Neural cell (in vitro differentiated cells): ENCODE results near the gene PATL2. TPM values are rescaled to one million over a fixed set of nuclear protein-coding genes. Genes with fewer than 3 reads are reported as not detected.

Experiments
- H2AFZ ChIP-seq: fragments of 200-600, 300-800 bp; sonication (generic), shearing (Covaris generic); 2 replicates; pipeline ENCODE4 v1.6.0; 2014; ENCODE audit warnings: low read depth, mild to moderate bottlenecking, antibody characterized with exemption, low read length, moderate library complexity
- H3F3A ChIP-seq: fragments of 200-600 bp; shearing (Covaris generic); 2 replicates; pipeline ENCODE4 v1.6.1; 2016; ENCODE audit warnings: mild to moderate bottlenecking, moderate library complexity, mixed read lengths, antibody characterized with exemption, low read length; ENCODE audit not compliant: insufficient read depth, poor library complexity, severe bottlenecking
- H3K27ac ChIP-seq: fragments of 200-600, 300-800 bp; sonication (generic), shearing (Covaris generic); 2 replicates; pipeline ENCODE4 v1.5.1; 2014; ENCODE audit warnings: mild to moderate bottlenecking, low read length, moderate library complexity
- H3K27me3 ChIP-seq: fragments of 300-800, 200-600 bp; sonication (generic), shearing (Covaris generic); 2 replicates; pipeline ENCODE4 v1.6.0; 2014; ENCODE audit warnings: mild to moderate bottlenecking, low read depth, low read length, moderate library complexity; ENCODE audit not compliant: insufficient read depth
- H3K36me3 ChIP-seq: fragments of 300-800, 200-600 bp; sonication (generic), shearing (Covaris generic); 2 replicates; pipeline ENCODE4 v1.5.1; 2014; ENCODE audit warnings: mild to moderate bottlenecking, antibody characterized with exemption, low read length, moderate library complexity; ENCODE audit not compliant: insufficient read depth
- H3K4me2 ChIP-seq: fragments of 300-800, 200-600 bp; sonication (generic), shearing (Covaris generic); 2 replicates; pipeline ENCODE4 v1.6.0; 2014; ENCODE audit warnings: mild to moderate bottlenecking, low read length
- H3K4me3 ChIP-seq: fragments of 300-800, 200-600 bp; sonication (generic), shearing (Covaris generic); 2 replicates; pipeline ENCODE4 v1.5.1; 2014; ENCODE audit warnings: mild to moderate bottlenecking, low read length, moderate library complexity
- H3K79me2 ChIP-seq: fragments of 200-600 bp; shearing (Covaris generic); replicated peaks from 2 replicates; pipeline ENCODE4 v1.6.0; 2014; ENCODE audit warnings: mild to moderate bottlenecking, low read length, moderate library complexity; ENCODE audit not compliant: insufficient read depth
- H3K9ac ChIP-seq: fragments of 300-800, 200-600 bp; sonication (generic), shearing (Covaris generic); 2 replicates; pipeline ENCODE4 v1.6.1; 2016; ENCODE audit warnings: mild to moderate bottlenecking, low read length, mixed read lengths
- H3K9me2 ChIP-seq: fragments of 200-600 bp; shearing (Covaris generic); 2 replicates; pipeline ENCODE4 v1.6.1; 2016; ENCODE audit warnings: mild to moderate bottlenecking, low read length, mixed read lengths; ENCODE audit not compliant: insufficient read depth
- H3K9me3 ChIP-seq: fragments of 200-600, 300-800 bp; sonication (generic), shearing (Covaris generic); 2 replicates; pipeline ENCODE4 v1.6.1; 2016; ENCODE audit warnings: mild to moderate bottlenecking, mixed run types, low read length, moderate library complexity, mixed read lengths
- H4K20me1 ChIP-seq: fragments of 200-600 bp; shearing (Covaris generic); 2 replicates; pipeline ENCODE4 v1.6.1; 2016; ENCODE audit warnings: mild to moderate bottlenecking, mixed run types; ENCODE audit not compliant: insufficient read depth
- CTCF ChIP-seq: fragments of 450-650 bp; IDR thresholded peaks from 2 replicates; pipeline ENCODE4 v1.5.1; 2014; ENCODE audit warnings: antibody characterized with exemption, mild to moderate bottlenecking, moderate library complexity; ENCODE audit not compliant: poor library complexity, severe bottlenecking
- EP300 ChIP-seq: fragments of 450-650 bp; conservative IDR thresholded peaks from 2 replicates; pipeline ENCODE4 v1.6.1; 2014; ENCODE audit warnings: antibody characterized with exemption, mild to moderate bottlenecking, moderate library complexity; ENCODE audit not compliant: poor library complexity, severe bottlenecking
- EZH2 ChIP-seq: fragments of 200-600, 300-800 bp; shearing (Covaris generic), sonication (generic); IDR thresholded peaks from 2 replicates; pipeline ENCODE4 v1.6.1; 2014; ENCODE audit warnings: antibody characterized with exemption, low read length, borderline replicate concordance, mild to moderate bottlenecking; ENCODE audit not compliant: insufficient read depth, poor library complexity, severe bottlenecking
- MXI1 ChIP-seq: fragments of 450-650 bp; conservative IDR thresholded peaks from 2 replicates; pipeline ENCODE4 v1.6.1; 2014; ENCODE audit warnings: antibody characterized with exemption, mild to moderate bottlenecking; ENCODE audit not compliant: poor library complexity, severe bottlenecking
- POLR2AphosphoS5 ChIP-seq: IDR thresholded peaks from 2 replicates; pipeline ENCODE4 v1.6.1; 2012
- RAD21 ChIP-seq: fragments of 450-650 bp; conservative IDR thresholded peaks from 2 replicates; pipeline ENCODE4 v1.6.1; 2014; ENCODE audit warnings: antibody characterized with exemption, mild to moderate bottlenecking, moderate library complexity
- REST ChIP-seq: IDR thresholded peaks from 2 replicates; pipeline ENCODE4 v1.6.1; 2012; ENCODE audit warnings: borderline replicate concordance
- SMC3 ChIP-seq: fragments of 450-650 bp; conservative IDR thresholded peaks from 2 replicates; pipeline ENCODE4 v1.6.1; 2014; ENCODE audit warnings: antibody characterized with exemption, mild to moderate bottlenecking, moderate library complexity; ENCODE audit not compliant: poor library complexity
- TAF1 ChIP-seq: IDR thresholded peaks from 2 replicates; pipeline ENCODE4 v1.6.1; 2012; ENCODE audit warnings: low read depth
- polyA plus RNA-seq: library from polyadenylated mRNA; depleted of rRNA; stranded (reverse); fragments of >200 nt; gene quantifications from 2 replicates; pipeline ENCODE4 v1.2.3, GENCODE V29; 2014

Gene PATL2
- polyA plus RNA-seq, 1 donor from 2014 or later = not detected

- peaks cover 11% of the 10 kb centered on the region for H3K79me2 ChIP-seq
- no peaks in the 10 kb centered on the region for H4K20me1 ChIP-seq
- TF ChIP-seq CTCF (no peak), REST (no peak), MXI1 (no peak), EZH2 (no peak), POLR2AphosphoS5 (no peak), TAF1 (no peak), RAD21 (no peak), EP300 (no peak), SMC3 (no peak)
- H3K4me2 ChIP-seq = no peak overlapping the region
- H3K9me3 ChIP-seq = no peaks in the 10 kb centered on the region
- H3K27ac ChIP-seq = peak overlapping the region; percentile 84
- no peak overlapping the region for H3K4me3 ChIP-seq
- no peak overlapping the region for H3K9ac ChIP-seq
- H3F3A ChIP-seq = no peaks in the 10 kb centered on the region
- no peak overlapping the region for H2AFZ ChIP-seq
- no peaks in the 10 kb centered on the region for H3K36me3 ChIP-seq
- H3K9me2 ChIP-seq = no peaks in the 10 kb centered on the region
- no peaks in the 10 kb centered on the region for H3K27me3 ChIP-seq
Measured at GRCh38 chr15:44727485-44728231, 16.5 kb upstream of the PATL2 start.

GRCh38 chr15:44726568-44727484 lies 15.7 kb upstream of the PATL2 start:
- no peak overlapping the region for H3K27ac ChIP-seq

More at GRCh38 chr15:44726568-44727484, 15.7 kb upstream of the PATL2 start:
- no peaks in the 10 kb centered on the region for H3K36me3 ChIP-seq
- no peaks in the 10 kb centered on the region for H4K20me1 ChIP-seq
- TF ChIP-seq POLR2AphosphoS5 (no peak), EZH2 (no peak), CTCF (no peak), MXI1 (no peak), EP300 (no peak), RAD21 (no peak), REST (no peak), TAF1 (no peak), SMC3 (no peak)
- H3K4me3 ChIP-seq = no peak overlapping the region
- H3K9me2 ChIP-seq = no peaks in the 10 kb centered on the region
- no peak overlapping the region for H3K4me2 ChIP-seq
- no peak overlapping the region for H2AFZ ChIP-seq
- H3K27me3 ChIP-seq = no peaks in the 10 kb centered on the region
- peaks cover 11% of the 10 kb centered on the region for H3K79me2 ChIP-seq
- no peak overlapping the region for H3K9ac ChIP-seq
- no peaks in the 10 kb centered on the region for H3K9me3 ChIP-seq
- H3F3A ChIP-seq = no peaks in the 10 kb centered on the region
